Stimulated activated CD8-positive, alpha-beta memory T cell treated with anti-CD3 and anti-CD28 coated beads, Interleukin-4, amount 100 ng/mL, for 1 hour (primary cell): Measurements from ENCODE around the gene PCDHB9.
"Not testable (repeated sequence)": the region's sequence is repeated elsewhere in the genome, so short reads cannot be mapped to it uniquely, and the experiment has no call there.

ENCODE experiments used
- DNase-seq, 2 donors: peaks; one replicate each; pipeline ENCODE4 v3.0.0-alpha.2; 2020; ENCODE audit warnings: low read depth in 2 of 2, low spot score in 1 of 2

The PCDHB9 gene

GRCh38 chr5:141186897-141187512 lies at the start of gene PCDHB9:
PCDHB9 (plus strand) TSS chr5:141187161; CDS start chr5:141187319, 158 bp downstream.
- DNase-seq, result no peak

GRCh38 chr5:141137346-141137745 lies 49.6 kb upstream of the PCDHB9 start:
- not testable (repeated sequence) for DNase-seq

- DNase-seq, result no peak
Observed at GRCh38 chr5:141149812-141150211, 37.1 kb upstream of the PCDHB9 start, which contains the start of gene PCDHB6. PCDHB6 (plus strand) TSS chr5:141150057; CDS start chr5:141150258, 201 bp downstream.

GRCh38 chr5:141150224-141150992 lies 36.6 kb upstream of the PCDHB9 start:
- no peak for DNase-seq

GRCh38 chr5:141150993-141151325 lies 36.0 kb upstream of the PCDHB9 start:
- DNase-seq, result no peak

- not testable (repeated sequence) for DNase-seq
Observed at GRCh38 chr5:141151632-141152031, 35.3 kb upstream of the PCDHB9 start.

- not testable (repeated sequence) for DNase-seq
Observed at GRCh38 chr5:141152096-141152495, 34.9 kb upstream of the PCDHB9 start.

- no peak for DNase-seq
Observed at GRCh38 chr5:141155540-141156374, 31.2 kb upstream of the PCDHB9 start.

- not testable (repeated sequence) for DNase-seq
Observed at GRCh38 chr5:141157356-141157755, 29.6 kb upstream of the PCDHB9 start.

- not testable (repeated sequence) for DNase-seq
Observed at GRCh38 chr5:141157901-141158300, 29.1 kb upstream of the PCDHB9 start.

- no peak for DNase-seq
Observed at GRCh38 chr5:141172381-141173204, 14.4 kb upstream of the PCDHB9 start, which contains the start of gene PCDHB7. PCDHB7 (plus strand) TSS chr5:141172644; CDS start chr5:141172836, 192 bp downstream.

- not testable (repeated sequence) for DNase-seq
Observed at GRCh38 chr5:141174291-141175104, 12.5 kb upstream of the PCDHB9 start.

GRCh38 chr5:141175933-141176332 lies 11.0 kb upstream of the PCDHB9 start:
- DNase-seq, result no peak

- not testable (repeated sequence) for DNase-seq
Observed at GRCh38 chr5:141177577-141178191, 9.3 kb upstream of the PCDHB9 start, which contains the start of gene PCDHB8. PCDHB8 (plus strand) TSS chr5:141177790; CDS start chr5:141178035, 245 bp downstream.

GRCh38 chr5:141179371-141179770 lies 7.6 kb upstream of the PCDHB9 start:
- not testable (repeated sequence) for DNase-seq

GRCh38 chr5:141179876-141180275 lies 7.1 kb upstream of the PCDHB9 start:
- not testable (repeated sequence) for DNase-seq

GRCh38 chr5:141180313-141180712 lies 6.6 kb upstream of the PCDHB9 start:
- DNase-seq, result no peak

- DNase-seq, result no peak
Observed at GRCh38 chr5:141182248-141182647, 4.7 kb upstream of the PCDHB9 start, which contains the start of gene PCDHB16. PCDHB16 (plus strand) TSS chr5:141182387; CDS start chr5:141182560, 173 bp downstream.
